Right renal pelvis (tissue), 4 donors: ENCODE results near the gene AKAP12. TPM values are rescaled to one million over a fixed set of nuclear protein-coding genes. Genes with fewer than 3 reads are reported as not detected.
A peak's percentile ranks its signal among the peaks of the same experiment; 100 is the strongest.
"Not testable (repeated sequence)": the region's sequence is repeated elsewhere in the genome, so short reads cannot be mapped to it uniquely, and the experiment has no call there.

Experiments
- DNase-seq, 4 donors: peaks; one replicate each; pipeline ENCODE4 v3.0.0-alpha.2; 2013; ENCODE audit warnings: low read depth in 4 of 4, low spot score in 3 of 4, missing footprints in 1 of 4
- polyA plus RNA-seq, 4 donors: library from polyadenylated mRNA; unstranded; fragments of 120-200 nt; gene quantifications; one replicate each; pipeline ENCODE4 v1.2.1, GENCODE V29; 2013; ENCODE audit not compliant: insufficient read length in 4 of 4

AKAP12 gene
- polyA plus RNA-seq, 4 donors = 151 to 168 (median 163) TPM

- no peak for DNase-seq
Observed at GRCh38 chr6:151306269-151306783, 66.6 kb downstream of the AKAP12 start.

GRCh38 chr6:151307501-151307900 lies 67.7 kb downstream of the AKAP12 start:
- no peak for DNase-seq

GRCh38 chr6:151309619-151310018 lies 69.9 kb downstream of the AKAP12 start:
- DNase-seq = no peak

- no peak for DNase-seq
Observed at GRCh38 chr6:151310279-151310678, 70.5 kb downstream of the AKAP12 start.

GRCh38 chr6:151310852-151311767 lies 71.3 kb downstream of the AKAP12 start:
- no peak for DNase-seq

GRCh38 chr6:151313066-151313491 lies 73.3 kb downstream of the AKAP12 start:
- DNase-seq = no peak

- DNase-seq = not testable (repeated sequence)
Observed at GRCh38 chr6:151315661-151316060, 75.9 kb downstream of the AKAP12 start.

- DNase-seq = no peak
Observed at GRCh38 chr6:151317103-151317994, 77.6 kb downstream of the AKAP12 start.

GRCh38 chr6:151317995-151318365 lies 78.2 kb downstream of the AKAP12 start:
- DNase-seq = no peak

- no peak for DNase-seq
Observed at GRCh38 chr6:151320140-151320539, 80.4 kb downstream of the AKAP12 start.

- no peak for DNase-seq
Observed at GRCh38 chr6:151321438-151321837, 81.7 kb downstream of the AKAP12 start.

GRCh38 chr6:151322570-151322969 lies 82.8 kb downstream of the AKAP12 start:
- no peak for DNase-seq

GRCh38 chr6:151323791-151324487 lies 84.2 kb downstream of the AKAP12 start:
- peak in 3 of 4 donors; percentile 72 to 79 (median 74) for DNase-seq

- no peak for DNase-seq
Observed at GRCh38 chr6:151324488-151324825, 84.7 kb downstream of the AKAP12 start.

- DNase-seq = no peak
Observed at GRCh38 chr6:151325075-151326050, 85.6 kb downstream of the AKAP12 start.

- no peak for DNase-seq
Observed at GRCh38 chr6:151326116-151326825, 86.5 kb downstream of the AKAP12 start.

- DNase-seq = no peak
Observed at GRCh38 chr6:151327101-151327500, 87.3 kb downstream of the AKAP12 start.

- no peak for DNase-seq
Observed at GRCh38 chr6:151330130-151330696, 90.4 kb downstream of the AKAP12 start.
